Right lobe of liver (tissue), 6 donors: ENCODE results near the gene FAM184A. TPM values are rescaled to one million over a fixed set of nuclear protein-coding genes. Genes with fewer than 3 reads are reported as not detected.

Experiments
- ATAC-seq, 4 donors: fragments of 200-7000 bp; cut with Tn5 transposase; one replicate each; pipeline ENCODE4 v1.9.1; 2020; ENCODE audit warnings: mild to moderate bottlenecking in 4 of 4, moderate library complexity in 4 of 4
- DNase-seq, 3 donors: peaks; one replicate each; pipeline ENCODE4 v3.0.0-alpha.2; 2020
- H3K27ac ChIP-seq, 3 donors: fragments of 200-600 bp; one replicate each; pipeline ENCODE4 v1.8.0; 2022
- H3K27me3 ChIP-seq, 2 donors: fragments of 200-600 bp; one replicate each; pipeline ENCODE4 v1.8.0; 2022
- H3K36me3 ChIP-seq, 4 donors: fragments of 200-600 bp; sonication (generic) in 1 of 4; one replicate each; pipeline versions ENCODE4 v1.5.1 to v1.8.0; 2017 to 2022; ENCODE audit warnings: control low read depth in 1 of 4
- H3K4me1 ChIP-seq, 4 donors: fragments of 200-600 bp; sonication (generic) in 1 of 4; one replicate each; pipeline versions ENCODE4 v1.5.1 to v1.8.0; 2017 to 2022; ENCODE audit warnings: control low read depth in 1 of 4
- H3K4me3 ChIP-seq, 3 donors: fragments of 200-600 bp; one replicate each; pipeline ENCODE4 v1.8.0; 2022
- H3K9me3 ChIP-seq, 4 donors: fragments of 200-600 bp; sonication (generic) in 1 of 4; one replicate each; pipeline versions ENCODE4 v1.5.1 to v1.8.0; 2017 to 2022; ENCODE audit warnings: control low read depth in 1 of 4
- POLR2A ChIP-seq: fragments of 450-650 bp; IDR thresholded peaks from one replicate; pipeline ENCODE4 v1.6.1; 2017; ENCODE audit warnings: antibody characterized with exemption, mild to moderate bottlenecking
- WGBS: methylation state at CpG from one replicate; pipeline ENCODE4 v1.1.6; 2018; ENCODE audit warnings: low coverage, low lambda C conversion rate; ENCODE audit not compliant: insufficient coverage; ENCODE audit errors: missing lambda C conversion rate; 5-methylcytosine and 5-hydroxymethylcytosine counted together
- intact Hi-C, 2 donors: fragments of 100-400 bp; cut with DNase I; formaldehyde crosslinking; loops; one replicate each; pipeline versions ENCODE4 v1.11.2 to v1.14.1; 2022
- total RNA-seq, 6 experiments: library from RNA; depleted of rRNA in 2 of 6; stranded (reverse); fragments of >200 nt in 2 of 6; fragmentation: NEBNext Ultra II Directional in 3 of 6; extraction: Animal tissue kit (Norgen Biotek cat#: 25700) in 3 of 6; gene quantifications; one replicate each; pipeline versions ENCODE4 v1.1.0 to v1.2.4, GENCODE V29; 2016 to 2023
- TF ChIP-seq, protein P1 (sequence below), 4 donors: fragments of 200-600 bp in 3 of 4; fragments of 450-650 bp in 1 of 4; IDR thresholded peaks; one replicate each; pipeline versions ENCODE4 v1.5.1 to v1.8.0; 2016 to 2022; ENCODE audit warnings: antibody characterized with exemption in 4 of 4, mild to moderate bottlenecking in 2 of 4
- donor health status: DM: no; HTN: yes; CAD: no.
- donor health status: DM: no; HTN: no; CAD: no.
- donor health status: DM: no; HTN: no; CAD: no.
- donor health status: DM: no; HTN: yes; CAD: no.
- donor health status: DM: no; HTN: yes; CAD: no.

The FAM184A gene
- total RNA-seq, 6 experiments from 2014 or later = 2.5 to 5.0 (median 3.2) TPM

GRCh38 chr6:119037941-119038623 lies 40.4 kb downstream of the FAM184A start:
- DNase-seq (no peak), ATAC-seq (no peak)
- H3K36me3 ChIP-seq = no peaks in the 10 kb centered on the region
- H3K27ac ChIP-seq = no peak overlapping the region
- no peak overlapping the region for H3K4me3 ChIP-seq
- WGBS = 68% methylated on average over 2 of the region's 4 CpGs
- no peaks in the 10 kb centered on the region for H3K9me3 ChIP-seq
- H3K27me3 ChIP-seq = no peaks in the 10 kb centered on the region
- TF ChIP-seq, protein P1, sequence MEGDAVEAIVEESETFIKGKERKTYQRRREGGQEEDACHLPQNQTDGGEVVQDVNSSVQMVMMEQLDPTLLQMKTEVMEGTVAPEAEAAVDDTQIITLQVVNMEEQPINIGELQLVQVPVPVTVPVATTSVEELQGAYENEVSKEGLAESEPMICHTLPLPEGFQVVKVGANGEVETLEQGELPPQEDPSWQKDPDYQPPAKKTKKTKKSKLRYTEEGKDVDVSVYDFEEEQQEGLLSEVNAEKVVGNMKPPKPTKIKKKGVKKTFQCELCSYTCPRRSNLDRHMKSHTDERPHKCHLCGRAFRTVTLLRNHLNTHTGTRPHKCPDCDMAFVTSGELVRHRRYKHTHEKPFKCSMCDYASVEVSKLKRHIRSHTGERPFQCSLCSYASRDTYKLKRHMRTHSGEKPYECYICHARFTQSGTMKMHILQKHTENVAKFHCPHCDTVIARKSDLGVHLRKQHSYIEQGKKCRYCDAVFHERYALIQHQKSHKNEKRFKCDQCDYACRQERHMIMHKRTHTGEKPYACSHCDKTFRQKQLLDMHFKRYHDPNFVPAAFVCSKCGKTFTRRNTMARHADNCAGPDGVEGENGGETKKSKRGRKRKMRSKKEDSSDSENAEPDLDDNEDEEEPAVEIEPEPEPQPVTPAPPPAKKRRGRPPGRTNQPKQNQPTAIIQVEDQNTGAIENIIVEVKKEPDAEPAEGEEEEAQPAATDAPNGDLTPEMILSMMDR (IDR thresholded peaks at IDR 0.05) = no peak
- TF ChIP-seq POLR2A = no peak
- intact Hi-C loops = no loop called here
- H3K4me1 ChIP-seq = peaks cover 0 to 7% (median 0%) of the 10 kb centered on the region in 4 donors

DNA sequence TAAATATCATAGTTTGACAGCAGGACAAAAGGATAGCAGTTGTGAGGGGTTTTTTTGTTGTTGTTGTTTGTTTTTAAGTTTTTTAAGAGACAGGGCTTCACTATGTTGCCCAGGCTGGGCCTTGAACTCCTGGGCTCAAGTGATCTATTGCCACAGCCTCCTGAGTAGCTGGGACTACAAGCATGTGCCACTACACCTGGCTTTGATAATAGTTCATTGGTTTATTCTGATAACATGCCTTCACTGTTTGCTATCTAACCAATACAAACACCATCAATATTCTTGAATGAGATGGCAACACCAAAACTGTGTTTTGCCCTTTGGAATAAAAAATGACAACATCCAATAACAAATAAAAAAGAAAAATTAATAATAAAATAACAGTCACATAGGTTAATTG lies 41.2 kb downstream of the FAM184A start:
- H3K9me3 ChIP-seq = no peaks in the 10 kb centered on the region
- no peaks in the 10 kb centered on the region for H3K36me3 ChIP-seq
- no peak for DNase-seq
- H3K4me3 ChIP-seq = no peak overlapping the region
- H3K4me1 ChIP-seq = peaks cover 0 to 7% (median 0%) of the 10 kb centered on the region in 4 donors
- no peaks in the 10 kb centered on the region for H3K27me3 ChIP-seq
- TF ChIP-seq, protein P1 (IDR thresholded peaks at IDR 0.05) = no peak
- TF ChIP-seq POLR2A = no peak
- intact Hi-C loops = no loop called here
- H3K27ac ChIP-seq = no peak overlapping the region
- ATAC-seq = no peak

DNA sequence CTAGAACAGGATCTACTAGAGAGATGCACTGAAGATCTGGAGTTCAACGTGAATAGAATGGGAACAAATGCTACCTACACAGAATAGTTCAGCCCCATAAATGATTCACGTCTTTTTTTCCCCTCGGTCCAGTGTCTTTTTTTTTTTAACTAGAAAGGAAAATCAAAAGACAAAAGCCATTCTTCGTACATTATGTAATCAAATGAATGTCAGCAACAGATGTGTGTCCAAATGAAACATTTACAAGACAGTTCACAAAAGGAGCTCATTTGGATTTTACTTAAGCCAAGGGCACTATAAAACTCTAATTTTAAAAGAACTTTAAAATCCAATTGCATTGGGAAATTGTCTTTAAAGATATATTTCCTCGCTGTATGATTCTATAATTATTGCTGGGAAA lies 42.4 kb downstream of the FAM184A start:
- TF ChIP-seq, protein P1 (IDR thresholded peaks at IDR 0.05) = no peak
- no peak for TF ChIP-seq POLR2A
- Histone ChIP-seq H3K27me3 (no peaks in the 10 kb centered on the region), H3K27ac (no peak overlapping the region), H3K9me3 (no peaks in the 10 kb centered on the region), H3K4me1 (peaks cover 0 to 7% (median 0%) of the 10 kb centered on the region in 4 donors), H3K4me3 (no peak overlapping the region), H3K36me3 (no peaks in the 10 kb centered on the region)
- ATAC-seq = no peak
- no peak for DNase-seq
- intact Hi-C loops = no loop called here
- 70% methylated on average over 5 of the region's 5 CpGs for WGBS

DNA sequence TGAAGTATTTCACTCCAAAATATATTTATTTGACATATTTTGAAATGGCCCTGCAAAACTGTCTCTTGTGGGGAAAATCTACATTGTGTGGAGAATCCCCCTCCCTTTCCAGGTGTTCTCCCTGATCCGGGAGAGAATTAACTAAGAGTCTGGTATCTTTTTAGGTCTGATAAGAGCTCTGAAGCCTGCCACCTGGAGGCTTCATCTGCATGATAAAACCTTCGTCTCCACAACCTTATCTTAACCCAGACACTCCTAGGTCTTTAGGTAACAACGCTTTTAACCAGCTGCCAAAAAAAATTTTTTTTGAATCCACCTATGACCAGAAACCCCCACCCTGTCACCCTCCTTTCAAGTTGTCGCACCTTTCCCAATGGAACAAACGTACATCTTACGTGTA lies 43.0 kb downstream of the FAM184A start:
- ATAC-seq = peak in 2 of 4 donors; percentile 37 to 62

More for the DNA sequence above, 43.0 kb downstream of the FAM184A start:
- H3K4me1 ChIP-seq = peaks cover 0 to 7% (median 0%) of the 10 kb centered on the region in 4 donors
- no peak overlapping the region for H3K27ac ChIP-seq
- no peaks in the 10 kb centered on the region for H3K9me3 ChIP-seq
- WGBS = 63% methylated on average over 6 of the region's 6 CpGs
- no peak overlapping the region for H3K4me3 ChIP-seq
- H3K36me3 ChIP-seq = no peaks in the 10 kb centered on the region
- intact Hi-C loops = no loop called here
- TF ChIP-seq POLR2A = no peak
- TF ChIP-seq, protein P1 (IDR thresholded peaks at IDR 0.05) = peak in 2 of 4 donors; percentile 11 to 16
- DNase-seq = no peak
- no peaks in the 10 kb centered on the region for H3K27me3 ChIP-seq
